Bronchial epithelial cell (primary cell): ENCODE measurements around the gene CHST10. TPM values are rescaled to one million over a fixed set of nuclear protein-coding genes. Genes with fewer than 3 reads are reported as not detected.

Experiments used
- DNase-seq: peaks from one replicate; pipeline ENCODE4 v3.0.0-alpha.2; 2010; ENCODE audit warnings: low read depth
- FAIRE-seq: peaks from 2 replicates; lab custom pipeline; 2011; peaks lifted over from hg19 to GRCh38; lab: Jason Lieb, UNC
- H3K27me3 ChIP-seq: 2 replicates; pipeline ENCODE4 v1.5.1; 2011; ENCODE audit warnings: low read length; ENCODE audit not compliant: control insufficient read depth, insufficient read depth
- H3K36me3 ChIP-seq: 2 replicates; pipeline ENCODE4 v1.5.1; 2011; ENCODE audit warnings: low read length; ENCODE audit not compliant: control insufficient read depth, insufficient read depth
- H3K4me3 ChIP-seq: 2 replicates; pipeline ENCODE4 v1.5.1; 2011; ENCODE audit warnings: mild to moderate bottlenecking, low read depth, low read length, control low read depth
- CTCF ChIP-seq: IDR thresholded peaks from 2 replicates; pipeline ENCODE4 v1.5.1; 2011; ENCODE audit warnings: mild to moderate bottlenecking, moderate library complexity, low read length, control low read depth, inconsistent platforms; ENCODE audit not compliant: insufficient read depth, severe bottlenecking
- total RNA-seq: library from RNA; depleted of rRNA; stranded (reverse); fragments of >200 nt; gene quantifications from 2 replicates; pipeline ENCODE4 v1.2.1, GENCODE V29; 2014

The CHST10 gene
- total RNA-seq, 1 donor from 2014 or later: 2.6 TPM

DNA sequence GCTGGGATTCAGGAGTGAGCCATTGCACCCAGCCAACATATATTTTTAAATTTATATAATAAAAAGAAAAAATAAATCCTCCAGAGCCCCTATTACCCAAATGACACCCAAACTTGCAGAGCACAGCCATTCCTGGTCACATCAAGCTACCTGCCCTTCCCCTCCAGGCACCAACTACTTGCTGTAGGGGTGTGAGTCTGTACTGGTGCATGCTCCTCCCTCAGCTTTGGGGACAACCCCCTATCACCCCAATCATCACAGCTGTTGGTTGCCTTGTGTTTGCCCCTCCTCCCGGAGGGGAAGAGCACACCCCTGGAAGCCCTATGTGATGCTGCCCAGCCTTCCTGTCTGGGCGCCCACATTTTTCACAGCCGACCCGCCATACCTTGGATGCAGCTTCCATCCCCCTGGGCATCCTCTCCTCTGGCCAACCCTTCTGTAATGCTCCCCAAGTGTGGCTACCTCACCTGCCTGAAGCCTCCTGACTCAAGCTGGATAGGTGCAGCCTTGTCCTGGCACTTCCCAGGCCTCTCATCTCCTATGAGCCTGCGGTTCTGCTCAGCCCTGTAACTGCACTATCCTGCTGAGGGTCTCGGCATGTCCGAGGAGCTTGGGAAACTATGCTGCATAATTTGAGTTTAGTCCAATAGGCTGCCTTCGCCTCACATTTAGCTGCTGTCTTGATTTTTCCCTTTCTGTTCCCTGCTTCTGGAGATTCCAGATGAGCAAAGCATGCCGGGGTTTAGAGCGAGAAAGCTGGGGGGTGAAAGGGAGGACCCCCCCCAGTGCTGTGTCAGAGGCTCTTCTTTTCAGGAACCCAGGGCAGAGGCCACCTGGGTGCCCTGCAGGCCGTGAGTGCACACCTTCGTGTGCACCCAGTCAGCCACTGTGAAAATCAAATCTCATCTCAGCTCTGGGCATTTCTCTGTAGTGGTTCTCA lies 27.2 kb downstream of the CHST10 start:
- DNase-seq (no peak), FAIRE-seq (no peak)
- no peaks in the 10 kb centered on the region for H3K27me3 ChIP-seq
- no peak overlapping the region for H3K4me3 ChIP-seq
- no peak for TF ChIP-seq CTCF
- H3K36me3 ChIP-seq: no peaks in the 10 kb centered on the region

DNA sequence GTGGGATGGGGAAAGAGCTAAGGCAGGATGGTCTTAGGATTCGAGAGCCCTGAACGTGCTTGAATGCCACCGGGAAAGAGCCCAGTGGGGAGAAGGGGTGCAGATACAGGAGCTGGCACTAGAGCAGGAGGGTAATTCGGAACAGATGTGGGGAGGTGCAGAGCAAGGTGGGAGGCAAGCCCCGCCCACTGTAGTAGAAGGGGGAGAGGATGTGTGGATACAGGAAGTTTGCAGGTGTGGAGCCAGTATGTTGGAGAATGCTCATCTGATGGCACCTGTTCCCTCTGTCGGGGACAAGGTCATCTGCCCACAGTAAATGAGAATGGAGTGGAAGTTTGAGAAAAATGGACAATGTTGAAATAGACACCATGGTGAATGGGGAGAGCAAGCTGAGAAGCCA lies 28.8 kb downstream of the CHST10 start:
- FAIRE-seq (no peak), DNase-seq (no peak)
- no peak overlapping the region for H3K4me3 ChIP-seq
- TF ChIP-seq CTCF: no peak
- no peaks in the 10 kb centered on the region for H3K36me3 ChIP-seq
- H3K27me3 ChIP-seq: no peaks in the 10 kb centered on the region

DNA sequence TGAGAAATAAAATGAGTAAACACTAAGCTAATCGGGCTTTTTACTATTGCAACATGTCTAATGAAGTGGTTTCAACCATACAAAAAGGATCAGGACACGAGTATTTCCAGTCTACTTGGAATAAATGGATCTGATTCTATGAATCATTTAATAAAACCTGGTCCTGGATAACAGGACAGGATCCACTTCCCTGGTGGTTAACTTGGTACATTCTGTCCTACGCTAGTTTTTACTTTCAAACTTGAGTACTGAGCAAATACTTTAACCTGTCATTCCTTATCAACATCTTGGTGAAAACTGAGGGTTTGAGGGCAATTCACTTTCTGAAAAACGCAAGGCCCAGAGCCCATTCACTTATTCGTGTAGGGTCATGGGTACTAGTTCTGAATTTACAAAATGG lies 33.5 kb downstream of the CHST10 start:
- Histone ChIP-seq H3K4me3 (no peak overlapping the region), H3K27me3 (no peaks in the 10 kb centered on the region), H3K36me3 (no peaks in the 10 kb centered on the region)
- no peak for TF ChIP-seq CTCF
- FAIRE-seq (no peak), DNase-seq (no peak)

- FAIRE-seq: no peak
- no peaks in the 10 kb centered on the region for H3K36me3 ChIP-seq
- TF ChIP-seq CTCF: no peak
- H3K27me3 ChIP-seq: no peaks in the 10 kb centered on the region
- DNase-seq: no peak
- H3K4me3 ChIP-seq: no peak overlapping the region
These were observed 34.2 kb downstream of the CHST10 start for GRCh38 chr2:100383306-100383705.

- no peak overlapping the region for H3K4me3 ChIP-seq
- H3K27me3 ChIP-seq: no peaks in the 10 kb centered on the region
- H3K36me3 ChIP-seq: no peaks in the 10 kb centered on the region
- peak; percentile 94 for TF ChIP-seq CTCF
- DNase-seq (peak; percentile 66), FAIRE-seq (no peak)
These were observed 36.2 kb downstream of the CHST10 start for GRCh38 chr2:100381240-100381639.

GRCh38 chr2:100380681-100381080 lies 36.8 kb downstream of the CHST10 start:
- FAIRE-seq: no peak
- no peak for DNase-seq
- Histone ChIP-seq H3K27me3 (no peaks in the 10 kb centered on the region), H3K4me3 (no peak overlapping the region), H3K36me3 (no peaks in the 10 kb centered on the region)
- no peak for TF ChIP-seq CTCF
